Hepatocyte (in vitro differentiated cells): Measurements from ENCODE around the gene ANGPT4. TPM values are rescaled to one million over a fixed set of nuclear protein-coding genes. Genes with fewer than 3 reads are reported as not detected.

Source experiments
- DNase-seq: peaks from one replicate; pipeline ENCODE4 v3.0.0-alpha.2; 2016; ENCODE audit warnings: low spot score
- H2AFZ ChIP-seq: fragments of 200-600 bp; sonication (generic); 2 replicates; pipeline ENCODE4 v1.6.0; 2016; ENCODE audit warnings: antibody characterized with exemption, mild to moderate bottlenecking
- H3K27ac ChIP-seq: fragments of 200-600 bp; sonication (generic); 2 replicates; pipeline ENCODE4 v1.5.1; 2016; ENCODE audit warnings: mild to moderate bottlenecking
- H3K27me3 ChIP-seq: fragments of 200-600 bp; sonication (generic); 2 replicates; pipeline ENCODE4 v1.6.1; 2016
- H3K36me3 ChIP-seq: fragments of 200-600 bp; sonication (generic); replicated peaks from 2 replicates; pipeline ENCODE4 v1.5.1; 2016; ENCODE audit warnings: low read depth; ENCODE audit not compliant: insufficient read depth
- H3K4me1 ChIP-seq: fragments of 200-600 bp; sonication (generic); 2 replicates; pipeline ENCODE4 v1.5.1; 2016; ENCODE audit warnings: mild to moderate bottlenecking, moderate library complexity; ENCODE audit not compliant: insufficient read depth
- H3K4me2 ChIP-seq: fragments of 200-600 bp; sonication (generic); 2 replicates; pipeline ENCODE4 v1.6.0; 2016
- H3K4me3 ChIP-seq: fragments of 200-600 bp; sonication (generic); 2 replicates; pipeline ENCODE4 v1.5.1; 2016; ENCODE audit warnings: mild to moderate bottlenecking
- H3K79me2 ChIP-seq: fragments of 200-600 bp; sonication (generic); 2 replicates; pipeline ENCODE4 v1.6.0; 2017; ENCODE audit warnings: mild to moderate bottlenecking
- H3K9me2 ChIP-seq: fragments of 200-600 bp; sonication (generic); replicated peaks from 2 replicates; pipeline ENCODE4 v1.6.0; 2017; ENCODE audit warnings: mild to moderate bottlenecking; ENCODE audit not compliant: insufficient read depth
- H3K9me3 ChIP-seq: fragments of 200-600 bp; sonication (generic); 2 replicates; pipeline ENCODE4 v1.5.1; 2016; ENCODE audit warnings: low read depth, mild to moderate bottlenecking
- H4K20me1 ChIP-seq: fragments of 200-600 bp; sonication (generic); 2 replicates; pipeline ENCODE4 v1.6.0; 2016; ENCODE audit warnings: mild to moderate bottlenecking; ENCODE audit not compliant: insufficient read depth, poor library complexity, severe bottlenecking
- EZH2 ChIP-seq: fragments of 200-600 bp; sonication (generic); IDR thresholded peaks from 2 replicates; pipeline ENCODE4 v1.6.1; 2016; ENCODE audit warnings: antibody characterized with exemption, mild to moderate bottlenecking, borderline replicate concordance
- EZH2phosphoT487 ChIP-seq: fragments of 200-600 bp; sonication (generic); IDR thresholded peaks from one replicate; pipeline ENCODE4 v1.6.1; 2018; ENCODE audit warnings: antibody characterized with exemption, mild to moderate bottlenecking, low read depth, moderate library complexity; ENCODE audit not compliant: unreplicated experiment, severe bottlenecking
- whole genome bisulfite sequencing: methylation state at CpG from one replicate; pipeline ENCODE4 v1.1.6; 2016; ENCODE audit warnings: low lambda C conversion rate; ENCODE audit errors: missing lambda C conversion rate; 5-methylcytosine and 5-hydroxymethylcytosine counted together
- polyA plus RNA-seq: library from polyadenylated mRNA; unstranded; fragments of >200 nt; fragmentation: Nextera tagmentation; extraction: Ambion mirVana; gene quantifications from 2 replicates; pipeline ENCODE4 v1.2.1, GENCODE V29; 2016
- total RNA-seq: library from RNA; depleted of rRNA; stranded (reverse); fragments of >200 nt; gene quantifications from 2 replicates; pipeline ENCODE4 v1.2.3, GENCODE V29; 2014
- TF ChIP-seq, protein P1 (sequence below): fragments of 200-600 bp; sonication (generic); IDR thresholded peaks from 2 replicates; pipeline ENCODE4 v1.5.1; 2016; ENCODE audit warnings: antibody characterized with exemption, mild to moderate bottlenecking; ENCODE audit not compliant: poor library complexity

The ANGPT4 gene
- total RNA-seq: not detected in 2 replicates
- polyA plus RNA-seq: not detected in 2 replicates

DNA sequence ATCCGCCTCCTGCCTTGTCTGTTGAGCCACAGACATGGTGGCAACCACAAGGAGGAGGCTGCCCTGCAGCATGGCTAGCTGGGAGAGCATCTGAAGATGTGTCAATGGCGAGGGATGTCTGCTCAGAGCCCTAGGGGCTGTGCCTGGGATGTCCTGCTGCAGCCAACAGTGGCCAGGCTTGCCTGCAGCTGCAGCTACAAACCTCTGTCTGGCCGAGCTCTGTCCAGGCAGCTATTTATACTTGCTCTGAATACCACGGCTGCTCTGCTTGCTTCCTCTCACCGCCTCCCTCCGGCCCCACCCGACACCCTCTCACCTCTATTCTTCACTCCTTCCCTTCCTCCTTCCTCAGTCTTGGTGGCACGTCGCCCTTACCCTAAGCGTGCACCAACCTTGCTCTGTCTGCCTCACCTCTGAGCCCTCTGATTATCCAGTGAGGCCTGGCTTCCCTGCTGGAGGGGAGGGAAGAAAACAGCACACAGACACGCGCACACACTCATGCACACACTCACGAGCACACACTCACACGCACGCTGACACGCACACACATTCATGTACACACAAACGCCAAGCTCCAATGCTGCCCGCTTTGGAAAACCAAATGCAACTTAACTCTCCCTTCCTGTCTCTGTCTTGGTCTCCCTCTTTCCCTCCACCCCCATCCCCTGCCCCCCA lies at the start of gene ANGPT4:
ANGPT4 (minus strand) TSS at position 210 of the 675 bp plus-strand sequence; CDS start at position 90, 120 bp downstream.
- 59% methylated on average over 16 of the region's 18 CpGs for WGBS
- H2AFZ ChIP-seq: no peak within 1 kb of the TSS
- H3K36me3 ChIP-seq: no peaks in the 10 kb centered on the region
- no peaks in the 10 kb centered on the region for H3K27me3 ChIP-seq
- no peaks in the 10 kb centered on the region for H3K79me2 ChIP-seq
- TF ChIP-seq EZH2: no peak
- no peak for TF ChIP-seq EZH2phosphoT487
- TF ChIP-seq, protein P1, sequence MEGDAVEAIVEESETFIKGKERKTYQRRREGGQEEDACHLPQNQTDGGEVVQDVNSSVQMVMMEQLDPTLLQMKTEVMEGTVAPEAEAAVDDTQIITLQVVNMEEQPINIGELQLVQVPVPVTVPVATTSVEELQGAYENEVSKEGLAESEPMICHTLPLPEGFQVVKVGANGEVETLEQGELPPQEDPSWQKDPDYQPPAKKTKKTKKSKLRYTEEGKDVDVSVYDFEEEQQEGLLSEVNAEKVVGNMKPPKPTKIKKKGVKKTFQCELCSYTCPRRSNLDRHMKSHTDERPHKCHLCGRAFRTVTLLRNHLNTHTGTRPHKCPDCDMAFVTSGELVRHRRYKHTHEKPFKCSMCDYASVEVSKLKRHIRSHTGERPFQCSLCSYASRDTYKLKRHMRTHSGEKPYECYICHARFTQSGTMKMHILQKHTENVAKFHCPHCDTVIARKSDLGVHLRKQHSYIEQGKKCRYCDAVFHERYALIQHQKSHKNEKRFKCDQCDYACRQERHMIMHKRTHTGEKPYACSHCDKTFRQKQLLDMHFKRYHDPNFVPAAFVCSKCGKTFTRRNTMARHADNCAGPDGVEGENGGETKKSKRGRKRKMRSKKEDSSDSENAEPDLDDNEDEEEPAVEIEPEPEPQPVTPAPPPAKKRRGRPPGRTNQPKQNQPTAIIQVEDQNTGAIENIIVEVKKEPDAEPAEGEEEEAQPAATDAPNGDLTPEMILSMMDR: no peak
- H3K4me3 ChIP-seq: no peak within 1 kb of the TSS
- H3K27ac ChIP-seq: no peak within 1 kb of the TSS
- H3K4me1 ChIP-seq: peaks cover under 1% of the 10 kb centered on the region
- H4K20me1 ChIP-seq: no peaks in the 10 kb centered on the region
- no peaks in the 10 kb centered on the region for H3K9me3 ChIP-seq
- no peak within 1 kb of the TSS for H3K4me2 ChIP-seq
- no peaks in the 10 kb centered on the region for H3K9me2 ChIP-seq
- no peak for DNase-seq

- TF ChIP-seq, protein P1: no peak
- no peak for TF ChIP-seq EZH2
- no peak for TF ChIP-seq EZH2phosphoT487
- 93% methylated on average over 10 of the region's 10 CpGs for WGBS
- Histone ChIP-seq H3K36me3 (no peaks in the 10 kb centered on the region), H3K4me1 (no peaks in the 10 kb centered on the region), H3K4me2 (no peak overlapping the region), H3K27ac (no peak overlapping the region), H3K4me3 (no peak overlapping the region), H2AFZ (no peak overlapping the region), H4K20me1 (no peaks in the 10 kb centered on the region), H3K79me2 (no peaks in the 10 kb centered on the region), H3K9me2 (no peaks in the 10 kb centered on the region), H3K9me3 (no peaks in the 10 kb centered on the region), H3K27me3 (no peaks in the 10 kb centered on the region)
- no peak for DNase-seq
Measured at GRCh38 chr20:963795-964194, 47.7 kb upstream of the ANGPT4 start.

DNA sequence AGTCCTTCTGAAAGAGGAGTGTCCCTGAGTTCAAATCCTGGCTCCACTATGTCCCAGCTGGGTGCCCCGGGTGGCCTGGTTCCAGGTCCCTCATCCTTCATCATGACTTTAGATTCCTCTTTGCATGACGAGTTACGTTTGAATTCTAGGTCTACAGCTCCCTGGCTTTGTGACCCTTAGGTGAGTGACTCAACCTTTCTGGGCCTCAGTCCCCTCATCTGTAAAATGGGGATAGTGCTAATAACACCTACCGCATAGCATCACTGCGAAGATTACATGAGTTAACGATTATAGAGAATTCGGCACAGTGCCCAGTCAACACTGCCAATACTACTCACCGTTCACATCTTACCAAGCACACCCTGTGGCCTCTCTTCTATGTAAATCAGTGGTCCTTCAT lies 46.5 kb upstream of the ANGPT4 start:
- Histone ChIP-seq H3K36me3 (no peaks in the 10 kb centered on the region), H4K20me1 (no peaks in the 10 kb centered on the region), H3K4me2 (no peak overlapping the region), H3K4me3 (no peak overlapping the region), H3K27ac (no peak overlapping the region), H3K4me1 (no peaks in the 10 kb centered on the region), H3K9me3 (no peaks in the 10 kb centered on the region), H3K27me3 (no peaks in the 10 kb centered on the region), H3K79me2 (no peaks in the 10 kb centered on the region), H2AFZ (no peak overlapping the region), H3K9me2 (no peaks in the 10 kb centered on the region)
- no peak for DNase-seq
- 88% methylated on average over 8 of the region's 8 CpGs for WGBS
- TF ChIP-seq, protein P1: no peak

- H3K4me2 ChIP-seq: no peak overlapping the region
- no peak for DNase-seq
- no peaks in the 10 kb centered on the region for H3K27me3 ChIP-seq
- H2AFZ ChIP-seq: no peak overlapping the region
- H3K9me2 ChIP-seq: no peaks in the 10 kb centered on the region
- H4K20me1 ChIP-seq: no peaks in the 10 kb centered on the region
- WGBS: 84% methylated on average over 3 of the region's 3 CpGs
- H3K79me2 ChIP-seq: no peaks in the 10 kb centered on the region
- TF ChIP-seq, protein P1: no peak
- TF ChIP-seq EZH2 (no peak), EZH2phosphoT487 (no peak)
- no peaks in the 10 kb centered on the region for H3K36me3 ChIP-seq
- no peaks in the 10 kb centered on the region for H3K9me3 ChIP-seq
- no peak overlapping the region for H3K27ac ChIP-seq
- H3K4me3 ChIP-seq: no peak overlapping the region
- H3K4me1 ChIP-seq: no peaks in the 10 kb centered on the region
Measured at GRCh38 chr20:962223-962622, 46.1 kb upstream of the ANGPT4 start.
